Stimulated activated CD8-positive, alpha-beta memory T cell treated with anti-CD3 and anti-CD28 coated beads, Interleukin-7, amount 100 ng/mL, for 24 hours (primary cell): ENCODE measurements around the gene CKAP2.
"Not testable (repeated sequence)": the region's sequence is repeated elsewhere in the genome, so short reads cannot be mapped to it uniquely, and the experiment has no call there.

Source experiments
- DNase-seq: peaks from one replicate; pipeline ENCODE4 v3.0.0-alpha.2; 2020; ENCODE audit warnings: low read depth

CKAP2 gene

GRCh38 chr13:52452470-52452869 is 2.8 kb upstream of the CKAP2 start:
- no peak for DNase-seq

- DNase-seq: no peak
Observed at GRCh38 chr13:52454459-52454819, 839 bp upstream of the CKAP2 start.

GRCh38 chr13:52455677-52456041 is 381 bp downstream of the CKAP2 start:
- peak; percentile 64 for DNase-seq

- no peak for DNase-seq
Observed at GRCh38 chr13:52459668-52460067, 4.4 kb downstream of the CKAP2 start.

- no peak for DNase-seq
Observed at GRCh38 chr13:52461265-52461664, 6.0 kb downstream of the CKAP2 start.

- DNase-seq: no peak
Observed at GRCh38 chr13:52463526-52463925, 8.2 kb downstream of the CKAP2 start.

- not testable (repeated sequence) for DNase-seq
Observed at GRCh38 chr13:52468487-52468886, 13.2 kb downstream of the CKAP2 start.

- DNase-seq: not testable (repeated sequence)
Observed at GRCh38 chr13:52480677-52481428, 25.6 kb downstream of the CKAP2 start.

- not testable (repeated sequence) for DNase-seq
Observed at GRCh38 chr13:52487078-52487477, 31.8 kb downstream of the CKAP2 start.

GRCh38 chr13:52488763-52489162 is 33.5 kb downstream of the CKAP2 start:
- DNase-seq: not testable (repeated sequence)

- not testable (repeated sequence) for DNase-seq
Observed at GRCh38 chr13:52491015-52491414, 35.7 kb downstream of the CKAP2 start.

- DNase-seq: not testable (repeated sequence)
Observed at GRCh38 chr13:52494241-52494640, 39.0 kb downstream of the CKAP2 start.

- DNase-seq: not testable (repeated sequence)
Observed at GRCh38 chr13:52497979-52498378, 42.7 kb downstream of the CKAP2 start.

- DNase-seq: not testable (repeated sequence)
Observed at GRCh38 chr13:52502277-52502676, 47.0 kb downstream of the CKAP2 start.

GRCh38 chr13:52505843-52506242 is 50.6 kb downstream of the CKAP2 start:
- DNase-seq: not testable (repeated sequence)

- not testable (repeated sequence) for DNase-seq
Observed at GRCh38 chr13:52509532-52509931, 54.3 kb downstream of the CKAP2 start.

GRCh38 chr13:52510221-52510797 is 55.0 kb downstream of the CKAP2 start:
- not testable (repeated sequence) for DNase-seq

GRCh38 chr13:52511598-52511997 is 56.3 kb downstream of the CKAP2 start:
- not testable (repeated sequence) for DNase-seq

- DNase-seq: not testable (repeated sequence)
Observed at GRCh38 chr13:52513957-52514596, 58.8 kb downstream of the CKAP2 start.

- DNase-seq: not testable (repeated sequence)
Observed at GRCh38 chr13:52523323-52523722, 68.0 kb downstream of the CKAP2 start.
